D721Med (cell line): ENCODE measurements around the gene BEND7.

Source experiments
- DNase-seq: peaks from one replicate; pipeline ENCODE4 v3.0.0; 2011; ENCODE audit warnings: low spot score; ENCODE audit not compliant: insufficient read length
- FAIRE-seq: peaks from 2 replicates; lab custom pipeline; 2011; peaks lifted over from hg19 to GRCh38; lab: Jason Lieb, UNC
- CTCF ChIP-seq: IDR thresholded peaks from 2 replicates; pipeline ENCODE4 v1.5.1; 2012; ENCODE audit warnings: mild to moderate bottlenecking, control low read depth; ENCODE audit not compliant: insufficient read depth; ENCODE audit errors: missing control alignments

Gene BEND7

GRCh38 chr10:13399752-13400151 lies 129.1 kb downstream of the BEND7 start:
- TF ChIP-seq CTCF: no peak
- DNase-seq: no peak

GRCh38 chr10:13399236-13399635 lies 129.6 kb downstream of the BEND7 start:
- FAIRE-seq: no peak
- no peak for TF ChIP-seq CTCF
- no peak for DNase-seq

More at GRCh38 chr10:13399752-13400151, 129.1 kb downstream of the BEND7 start:
- FAIRE-seq: no peak

- DNase-seq: no peak
- FAIRE-seq: no peak
- TF ChIP-seq CTCF: no peak
Observed at GRCh38 chr10:13397052-13397451, 131.8 kb downstream of the BEND7 start.

- FAIRE-seq (no peak), DNase-seq (no peak)
- TF ChIP-seq CTCF: no peak
Observed at GRCh38 chr10:13396369-13396768, 132.4 kb downstream of the BEND7 start.

GRCh38 chr10:13395540-13395939 lies 133.3 kb downstream of the BEND7 start:
- FAIRE-seq (no peak), DNase-seq (no peak)
- no peak for TF ChIP-seq CTCF

GRCh38 chr10:13393640-13394039 lies 135.2 kb downstream of the BEND7 start:
- DNase-seq (no peak), FAIRE-seq (no peak)
- TF ChIP-seq CTCF: no peak

- TF ChIP-seq CTCF: no peak
- no peak for DNase-seq
- no peak for FAIRE-seq
Observed at GRCh38 chr10:13392701-13393100, 136.1 kb downstream of the BEND7 start.
